Measurements from ENCODE around the gene PRMT2. TPM values are rescaled to one million over a fixed set of nuclear protein-coding genes. Genes with fewer than 3 reads are reported as not detected.

Gene PRMT2
- total and polyA plus RNA-seq, 2 donors (not counting 1 experiment from before 2014, with no cell fraction given) = 152 to 169 TPM

GRCh38 chr21:46606427-46606813, 29.1 kb upstream of the PRMT2 start:
- H3K9ac ChIP-seq (ENCODE audit: insufficient read depth, low read length) = no peak overlapping the region
- no peak overlapping the region for H2AFZ ChIP-seq (ENCODE audit: low read length)
- DNase-seq (ENCODE audit: low read depth in 2 of 2) = no peak
- H3K9me3 ChIP-seq (ENCODE audit: control insufficient read depth, insufficient read depth, low read depth, low read length) = no peaks in the 10 kb centered on the region
- no peaks in the 10 kb centered on the region for H3K36me3 ChIP-seq (ENCODE audit: control insufficient read depth, insufficient read depth, low read length)
- H3K4me2 ChIP-seq (ENCODE audit: extremely low read depth, insufficient read depth, low read length) = no peak overlapping the region
- no peak for TF ChIP-seq EZH2 (IDR thresholded peaks at IDR 0.05; ENCODE audit: low read length, missing control alignments)
- no peak for TF ChIP-seq CTCF (conservative IDR thresholded peaks at IDR 0.05 in 1 of 2, IDR thresholded peaks at IDR 0.05 in 1 of 2; ENCODE audit: low read depth in 1 of 2, low read length in 2 of 2)
- no peak overlapping the region for H3K27ac ChIP-seq (ENCODE audit: insufficient read depth, low read length)
- no peaks in the 10 kb centered on the region for H4K20me1 ChIP-seq (ENCODE audit: control insufficient read depth, extremely low read depth, insufficient read depth, low read length)
- no peaks in the 10 kb centered on the region for H3K4me1 ChIP-seq (ENCODE audit: control insufficient read depth, extremely low read depth, insufficient read depth, low read length)
- H3K27me3 ChIP-seq (ENCODE audit: control insufficient read depth, insufficient read depth, low read length) = peaks cover 8% of the 10 kb centered on the region
- H3K79me2 ChIP-seq (ENCODE audit: control insufficient read depth, insufficient read depth, low read length) = no peaks in the 10 kb centered on the region
- no peak overlapping the region for H3K4me3 ChIP-seq (replicated peaks in 1 of 4; ENCODE audit: control extremely low read depth in 1 of 4, insufficient read depth in 1 of 4, low read depth in 3 of 4, low read length in 4 of 4)

- Histone ChIP-seq H3K9ac (ENCODE audit: insufficient read depth, low read length) (no peak overlapping the region), H3K4me1 (ENCODE audit: control insufficient read depth, extremely low read depth, insufficient read depth, low read length) (no peaks in the 10 kb centered on the region), H3K9me3 (ENCODE audit: control insufficient read depth, insufficient read depth, low read depth, low read length) (no peaks in the 10 kb centered on the region), H3K4me2 (ENCODE audit: extremely low read depth, insufficient read depth, low read length) (no peak overlapping the region), H3K27me3 (ENCODE audit: control insufficient read depth, insufficient read depth, low read length) (peaks cover 8% of the 10 kb centered on the region), H3K4me3 (replicated peaks in 1 of 4; ENCODE audit: control extremely low read depth in 1 of 4, insufficient read depth in 1 of 4, low read depth in 3 of 4, low read length in 4 of 4) (no peak overlapping the region), H3K79me2 (ENCODE audit: control insufficient read depth, insufficient read depth, low read length) (no peaks in the 10 kb centered on the region), H3K36me3 (ENCODE audit: control insufficient read depth, insufficient read depth, low read length) (no peaks in the 10 kb centered on the region), H3K27ac (ENCODE audit: insufficient read depth, low read length) (no peak overlapping the region), H4K20me1 (ENCODE audit: control insufficient read depth, extremely low read depth, insufficient read depth, low read length) (no peaks in the 10 kb centered on the region), H2AFZ (ENCODE audit: low read length) (no peak overlapping the region)
- no peak for DNase-seq (ENCODE audit: low read depth in 2 of 2)
- no peak for TF ChIP-seq EZH2 (IDR thresholded peaks at IDR 0.05; ENCODE audit: low read length, missing control alignments)
- TF ChIP-seq CTCF (conservative IDR thresholded peaks at IDR 0.05 in 1 of 2, IDR thresholded peaks at IDR 0.05 in 1 of 2; ENCODE audit: low read depth in 1 of 2, low read length in 2 of 2) = no peak
These were observed 27.8 kb upstream of the PRMT2 start for GRCh38 chr21:46607636-46608035.

- Histone ChIP-seq H3K36me3 (ENCODE audit: control insufficient read depth, insufficient read depth, low read length) (no peaks in the 10 kb centered on the region), H3K9me3 (ENCODE audit: control insufficient read depth, insufficient read depth, low read depth, low read length) (no peaks in the 10 kb centered on the region)
- DNase-seq (ENCODE audit: low read depth in 2 of 2) = no peak
These were observed 26.8 kb upstream of the PRMT2 start for GRCh38 chr21:46608672-46609111.

More at GRCh38 chr21:46608672-46609111, 26.8 kb upstream of the PRMT2 start:
- Histone ChIP-seq H3K4me1 (ENCODE audit: control insufficient read depth, extremely low read depth, insufficient read depth, low read length) (no peaks in the 10 kb centered on the region), H3K79me2 (ENCODE audit: control insufficient read depth, insufficient read depth, low read length) (no peaks in the 10 kb centered on the region), H3K27me3 (ENCODE audit: control insufficient read depth, insufficient read depth, low read length) (peaks cover 8% of the 10 kb centered on the region), H3K27ac (ENCODE audit: insufficient read depth, low read length) (no peak overlapping the region), H3K9ac (ENCODE audit: insufficient read depth, low read length) (no peak overlapping the region), H3K4me3 (replicated peaks in 1 of 4; ENCODE audit: control extremely low read depth in 1 of 4, insufficient read depth in 1 of 4, low read depth in 3 of 4, low read length in 4 of 4) (no peak overlapping the region), H3K4me2 (ENCODE audit: extremely low read depth, insufficient read depth, low read length) (no peak overlapping the region), H2AFZ (ENCODE audit: low read length) (no peak overlapping the region), H4K20me1 (ENCODE audit: control insufficient read depth, extremely low read depth, insufficient read depth, low read length) (no peaks in the 10 kb centered on the region)
- TF ChIP-seq EZH2 (IDR thresholded peaks at IDR 0.05; ENCODE audit: low read length, missing control alignments) = no peak
- TF ChIP-seq CTCF (conservative IDR thresholded peaks at IDR 0.05 in 1 of 2, IDR thresholded peaks at IDR 0.05 in 1 of 2; ENCODE audit: low read depth in 1 of 2, low read length in 2 of 2) = no peak
